Peyer's patch (tissue), 4 donors: ENCODE data around the gene MYO3B.

Source experiments
- POLR2A ChIP-seq, 2 donors: fragments of 450-650 bp; IDR thresholded peaks; one replicate each; pipeline ENCODE4 v1.5.1; 2017; ENCODE audit warnings: antibody characterized with exemption in 2 of 2, mild to moderate bottlenecking in 2 of 2, moderate library complexity in 2 of 2
- TF ChIP-seq, protein P1 (sequence below), 6 experiments: fragments of 450-650 bp in 4 of 6; fragments of 200-600 bp in 2 of 6; sonication (generic) in 1 of 6; IDR thresholded peaks; one replicate each; pipeline ENCODE4 v1.5.1; 2017 to 2019; ENCODE audit warnings: antibody characterized with exemption in 6 of 6, mild to moderate bottlenecking in 3 of 6, moderate library complexity in 1 of 6

DNA sequence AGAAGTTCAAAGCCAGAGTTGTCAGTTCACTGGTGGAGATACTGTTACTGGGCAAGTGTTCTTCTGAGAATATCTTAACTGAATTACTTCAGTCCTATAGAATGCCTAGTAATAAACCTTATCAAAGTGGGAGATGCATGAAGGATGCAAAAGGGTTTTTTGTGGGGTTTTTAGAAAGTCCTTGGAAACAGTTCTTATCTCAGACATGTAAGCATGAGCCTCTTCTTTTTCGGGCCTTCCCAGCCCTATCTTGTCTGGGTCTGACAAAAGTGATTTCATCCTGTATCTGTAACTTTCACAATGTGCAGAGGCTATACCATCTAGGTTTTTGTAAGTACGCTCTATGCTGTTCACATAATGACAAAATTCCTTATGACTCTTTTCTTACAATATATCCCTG, 255.5 kb downstream of the MYO3B start:
- TF ChIP-seq, protein P1, sequence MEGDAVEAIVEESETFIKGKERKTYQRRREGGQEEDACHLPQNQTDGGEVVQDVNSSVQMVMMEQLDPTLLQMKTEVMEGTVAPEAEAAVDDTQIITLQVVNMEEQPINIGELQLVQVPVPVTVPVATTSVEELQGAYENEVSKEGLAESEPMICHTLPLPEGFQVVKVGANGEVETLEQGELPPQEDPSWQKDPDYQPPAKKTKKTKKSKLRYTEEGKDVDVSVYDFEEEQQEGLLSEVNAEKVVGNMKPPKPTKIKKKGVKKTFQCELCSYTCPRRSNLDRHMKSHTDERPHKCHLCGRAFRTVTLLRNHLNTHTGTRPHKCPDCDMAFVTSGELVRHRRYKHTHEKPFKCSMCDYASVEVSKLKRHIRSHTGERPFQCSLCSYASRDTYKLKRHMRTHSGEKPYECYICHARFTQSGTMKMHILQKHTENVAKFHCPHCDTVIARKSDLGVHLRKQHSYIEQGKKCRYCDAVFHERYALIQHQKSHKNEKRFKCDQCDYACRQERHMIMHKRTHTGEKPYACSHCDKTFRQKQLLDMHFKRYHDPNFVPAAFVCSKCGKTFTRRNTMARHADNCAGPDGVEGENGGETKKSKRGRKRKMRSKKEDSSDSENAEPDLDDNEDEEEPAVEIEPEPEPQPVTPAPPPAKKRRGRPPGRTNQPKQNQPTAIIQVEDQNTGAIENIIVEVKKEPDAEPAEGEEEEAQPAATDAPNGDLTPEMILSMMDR (IDR thresholded peaks at IDR 0.05) = no peak
- TF ChIP-seq POLR2A (IDR thresholded peaks at IDR 0.05) = no peak
